GM19324 (cell line): Measurements from ENCODE around the gene HES3.

Experiments
- ATAC-seq: cut with Tn5 transposase; IDR thresholded peaks from one replicate; pipeline ENCODE4 v1.9.1; 2021; ENCODE audit warnings: mild to moderate bottlenecking, moderate library complexity; ENCODE audit not compliant: unreplicated experiment, low FRiP score

Gene HES3

GRCh38 chr1:6294890-6295556 is 51.0 kb downstream of the HES3 start:
- ATAC-seq: no peak
